Liver (tissue), 9 donors: ENCODE results near the gene PALLD. TPM values are rescaled to one million over a fixed set of nuclear protein-coding genes. Genes with fewer than 3 reads are reported as not detected.

ENCODE experiments used
- DNase-seq: peaks from one replicate; pipeline ENCODE4 v3.0.0-alpha.2; 2017; ENCODE audit warnings: low spot score
- H3K27ac ChIP-seq, 2 donors: one replicate each; pipeline ENCODE4 v1.7.0; 2013; ENCODE audit warnings: inconsistent platforms in 2 of 2, low read length in 2 of 2, control low read depth in 1 of 2, low read depth in 1 of 2, mild to moderate bottlenecking in 1 of 2
- H3K27me3 ChIP-seq, 4 donors: one replicate each; pipeline versions ENCODE4 v1.6.1 to v1.7.0; 2013; ENCODE audit warnings: low read length in 3 of 4, inconsistent platforms in 1 of 4, mild to moderate bottlenecking in 1 of 4, moderate library complexity in 1 of 4; ENCODE audit not compliant: control insufficient read depth in 4 of 4, insufficient read depth in 4 of 4
- H3K36me3 ChIP-seq, 4 donors: one replicate each; pipeline versions ENCODE4 v1.6.1 to v1.7.0; 2013; ENCODE audit warnings: low read length in 3 of 4, mild to moderate bottlenecking in 3 of 4, low read depth in 1 of 4, moderate library complexity in 1 of 4; ENCODE audit not compliant: control insufficient read depth in 4 of 4, insufficient read depth in 3 of 4
- H3K4me1 ChIP-seq, 4 donors: one replicate each; pipeline versions ENCODE4 v1.6.1 to v1.7.0; 2013; ENCODE audit warnings: low read length in 3 of 4, mild to moderate bottlenecking in 3 of 4, moderate library complexity in 1 of 4; ENCODE audit not compliant: control insufficient read depth in 4 of 4, insufficient read depth in 4 of 4
- H3K4me3 ChIP-seq, 3 donors: one replicate each; pipeline versions ENCODE4 v1.6.1 to v1.7.0; 2013; ENCODE audit warnings: low read length in 3 of 3, control low read depth in 1 of 3, low read depth in 1 of 3, mild to moderate bottlenecking in 1 of 3
- H3K9ac ChIP-seq, 2 donors: one replicate each; pipeline ENCODE4 v1.7.0; 2013; ENCODE audit warnings: low read length in 2 of 2, mild to moderate bottlenecking in 2 of 2, moderate library complexity in 2 of 2, control low read depth in 1 of 2, low read depth in 1 of 2
- H3K9me3 ChIP-seq, 4 donors: one replicate each; pipeline versions ENCODE4 v1.6.1 to v1.7.0; 2013; ENCODE audit warnings: low read length in 3 of 4; ENCODE audit not compliant: control insufficient read depth in 4 of 4
- FOXA1 ChIP-seq: IDR thresholded peaks from 2 replicates; pipeline ENCODE4 v1.6.1; 2016; ENCODE audit warnings: antibody characterized with exemption
- HNF4A ChIP-seq, 2 donors: conservative IDR thresholded peaks; 2 replicates each; pipeline ENCODE4 v1.6.1; 2016; ENCODE audit warnings: antibody characterized with exemption in 2 of 2, mild to moderate bottlenecking in 2 of 2
- JUND ChIP-seq, 2 donors: IDR thresholded peaks; 2 replicates each; pipeline ENCODE4 v1.6.1; 2016; ENCODE audit warnings: antibody characterized with exemption in 2 of 2
- NR2F2 ChIP-seq: IDR thresholded peaks from 2 replicates; pipeline ENCODE4 v1.6.1; 2016; ENCODE audit warnings: antibody characterized with exemption
- RAD21 ChIP-seq, 2 donors: IDR thresholded peaks; 2 replicates each; pipeline ENCODE4 v1.6.1; 2016; ENCODE audit warnings: antibody characterized with exemption in 2 of 2, mild to moderate bottlenecking in 2 of 2
- YY1 ChIP-seq: IDR thresholded peaks from 2 replicates; pipeline ENCODE4 v1.6.1; 2016; ENCODE audit warnings: antibody characterized with exemption, mild to moderate bottlenecking
- WGBS: extraction: QIAGEN DNeasy Blood & Tissue Kit; methylation state at CpG from one replicate; pipeline ENCODE4 v1.1.7; 2013; 5-methylcytosine and 5-hydroxymethylcytosine counted together
- polyA plus RNA-seq, 2 donors: library from polyadenylated mRNA; stranded (reverse) in 1 of 2; unstranded in 1 of 2; fragments of 200-250 nt in 1 of 2; fragments of >200 nt in 1 of 2; fragmentation: Nextera tagmentation in 1 of 2; extraction: Ambion mirVana in 1 of 2; gene quantifications; one replicate each; pipeline versions ENCODE4 v1.2.1 to v1.2.3, GENCODE V29; 2013 to 2015
- total RNA-seq, 2 donors: library from RNA; depleted of rRNA; stranded (reverse); fragments of >200 nt; gene quantifications; one replicate each; pipeline ENCODE4 v1.2.3, GENCODE V29; 2014
- TF ChIP-seq, protein P1 (sequence below): IDR thresholded peaks from 2 replicates; pipeline ENCODE4 v1.6.1; 2016; ENCODE audit warnings: antibody characterized with exemption
- TF ChIP-seq, protein P2 (sequence below): IDR thresholded peaks from 2 replicates; pipeline ENCODE4 v1.6.1; 2016; ENCODE audit warnings: antibody characterized with exemption
- TF ChIP-seq, protein P3 (sequence below): fragments of 150-350 bp; IDR thresholded peaks from 2 replicates; pipeline ENCODE4 v1.5.1; 2017; ENCODE audit warnings: improper control_type of control experiment, low read depth, low read length; ENCODE audit not compliant: missing input control
- TF ChIP-seq, protein P4 (sequence below): IDR thresholded peaks from 2 replicates; pipeline ENCODE4 v1.6.1; 2016; ENCODE audit warnings: antibody characterized with exemption
- donor health status: healthy.
- donor health status: healthy.
- donor health status: healthy.
- donor health status: healthy.
- donor health status: healthy.

PALLD gene
- total and polyA plus RNA-seq, 4 donors = 9.0 to 26.3 (median 14.7) TPM

DNA sequence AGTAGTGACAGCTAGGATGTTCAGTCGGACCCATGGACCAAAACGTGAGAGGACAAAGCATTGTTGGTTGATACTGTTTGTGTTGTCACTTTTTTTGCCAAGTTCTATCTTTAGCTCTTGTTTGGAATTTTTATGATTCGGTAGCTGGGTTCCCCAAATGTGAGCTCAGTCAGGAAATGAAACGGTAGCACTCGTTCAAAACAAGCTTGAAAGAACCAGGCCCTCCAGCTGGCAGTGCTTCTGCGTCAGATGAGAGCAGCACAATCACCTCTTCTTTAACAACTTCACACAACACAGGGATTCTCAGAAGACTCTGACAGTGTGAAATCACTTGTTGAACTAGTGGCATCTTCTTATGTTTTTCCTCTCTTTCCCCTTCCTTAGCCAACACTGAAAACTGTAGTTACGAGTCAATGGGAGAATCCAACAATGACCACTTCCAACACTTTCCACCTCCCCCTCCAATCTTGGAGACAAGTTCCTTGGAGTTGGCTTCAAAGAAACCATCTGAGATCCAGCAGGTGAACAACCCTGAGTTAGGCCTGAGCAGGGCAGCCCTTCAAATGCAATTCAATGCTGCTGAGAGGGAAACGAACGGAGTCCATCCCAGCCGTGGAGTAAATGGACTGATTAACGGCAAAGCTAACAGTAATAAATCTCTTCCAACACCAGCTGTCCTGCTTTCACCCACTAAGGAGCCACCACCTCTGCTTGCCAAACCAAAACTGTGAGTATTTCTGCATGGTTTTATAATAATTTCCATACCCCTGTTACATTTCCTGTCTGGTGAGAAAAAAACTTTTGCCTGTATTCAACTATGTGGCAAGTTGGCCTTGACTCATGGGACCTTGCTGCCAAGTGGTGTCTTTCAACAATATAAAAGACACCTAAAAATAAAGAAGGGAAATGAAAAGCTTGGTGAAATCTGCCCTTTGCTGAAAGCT, 214.6 kb downstream of the PALLD start:
- Histone ChIP-seq H3K4me1 (peaks cover 0 to 4% (median 0%) of the 10 kb centered on the region in 4 donors), H3K4me3 (no peak overlapping the region), H3K9ac (no peak overlapping the region), H3K36me3 (no peaks in the 10 kb centered on the region), H3K9me3 (no peaks in the 10 kb centered on the region), H3K27ac (no peak overlapping the region), H3K27me3 (no peaks in the 10 kb centered on the region)
- WGBS = 68% methylated on average over 11 of the region's 11 CpGs
- no peak for DNase-seq
- TF ChIP-seq, protein P1, sequence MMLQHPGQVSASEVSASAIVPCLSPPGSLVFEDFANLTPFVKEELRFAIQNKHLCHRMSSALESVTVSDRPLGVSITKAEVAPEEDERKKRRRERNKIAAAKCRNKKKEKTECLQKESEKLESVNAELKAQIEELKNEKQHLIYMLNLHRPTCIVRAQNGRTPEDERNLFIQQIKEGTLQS = no peak

DNA sequence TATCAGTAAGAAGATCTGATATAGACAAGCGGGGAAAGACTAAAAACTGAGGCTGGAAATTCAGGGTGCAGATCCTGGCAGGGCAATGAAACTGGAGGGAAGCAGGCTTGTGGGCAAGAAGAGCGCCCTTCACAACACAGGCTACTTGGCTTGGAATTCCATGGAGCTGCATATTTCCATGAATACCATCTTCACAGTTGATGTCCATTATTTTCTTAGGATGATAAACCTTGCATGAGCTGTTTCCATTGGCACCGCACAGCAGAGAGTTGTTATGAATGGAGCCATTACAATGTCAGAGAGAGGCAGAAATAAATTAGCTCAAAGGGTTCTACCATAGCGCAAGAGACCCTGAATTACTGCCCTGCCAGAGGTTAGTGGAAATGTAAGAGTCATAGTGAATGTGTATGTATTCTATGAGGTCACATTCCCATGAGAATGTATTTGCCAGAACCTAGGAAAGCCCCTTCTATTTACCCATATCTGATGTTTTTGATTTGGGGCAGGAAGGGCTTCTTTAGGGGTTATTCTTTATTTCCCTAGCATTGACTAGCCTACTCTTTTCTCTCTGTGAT, 215.6 kb downstream of the PALLD start:
- no peak for DNase-seq
- Histone ChIP-seq H3K4me3 (no peak overlapping the region), H3K27me3 (no peaks in the 10 kb centered on the region), H3K9ac (no peak overlapping the region), H3K9me3 (no peaks in the 10 kb centered on the region), H3K27ac (no peak overlapping the region), H3K4me1 (peaks cover 0 to 4% (median 0%) of the 10 kb centered on the region in 4 donors), H3K36me3 (no peaks in the 10 kb centered on the region)
- TF ChIP-seq, protein P2, sequence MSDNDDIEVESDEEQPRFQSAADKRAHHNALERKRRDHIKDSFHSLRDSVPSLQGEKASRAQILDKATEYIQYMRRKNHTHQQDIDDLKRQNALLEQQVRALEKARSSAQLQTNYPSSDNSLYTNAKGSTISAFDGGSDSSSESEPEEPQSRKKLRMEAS = no peak
- no peak for TF ChIP-seq FOXA1
- TF ChIP-seq, protein P3, sequence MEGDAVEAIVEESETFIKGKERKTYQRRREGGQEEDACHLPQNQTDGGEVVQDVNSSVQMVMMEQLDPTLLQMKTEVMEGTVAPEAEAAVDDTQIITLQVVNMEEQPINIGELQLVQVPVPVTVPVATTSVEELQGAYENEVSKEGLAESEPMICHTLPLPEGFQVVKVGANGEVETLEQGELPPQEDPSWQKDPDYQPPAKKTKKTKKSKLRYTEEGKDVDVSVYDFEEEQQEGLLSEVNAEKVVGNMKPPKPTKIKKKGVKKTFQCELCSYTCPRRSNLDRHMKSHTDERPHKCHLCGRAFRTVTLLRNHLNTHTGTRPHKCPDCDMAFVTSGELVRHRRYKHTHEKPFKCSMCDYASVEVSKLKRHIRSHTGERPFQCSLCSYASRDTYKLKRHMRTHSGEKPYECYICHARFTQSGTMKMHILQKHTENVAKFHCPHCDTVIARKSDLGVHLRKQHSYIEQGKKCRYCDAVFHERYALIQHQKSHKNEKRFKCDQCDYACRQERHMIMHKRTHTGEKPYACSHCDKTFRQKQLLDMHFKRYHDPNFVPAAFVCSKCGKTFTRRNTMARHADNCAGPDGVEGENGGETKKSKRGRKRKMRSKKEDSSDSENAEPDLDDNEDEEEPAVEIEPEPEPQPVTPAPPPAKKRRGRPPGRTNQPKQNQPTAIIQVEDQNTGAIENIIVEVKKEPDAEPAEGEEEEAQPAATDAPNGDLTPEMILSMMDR = no peak
- no peak for TF ChIP-seq NR2F2
- TF ChIP-seq RAD21 (IDR thresholded peaks at IDR 0.05) = no peak
- no peak for TF ChIP-seq HNF4A (conservative IDR thresholded peaks at IDR 0.05)
- TF ChIP-seq, protein P4, sequence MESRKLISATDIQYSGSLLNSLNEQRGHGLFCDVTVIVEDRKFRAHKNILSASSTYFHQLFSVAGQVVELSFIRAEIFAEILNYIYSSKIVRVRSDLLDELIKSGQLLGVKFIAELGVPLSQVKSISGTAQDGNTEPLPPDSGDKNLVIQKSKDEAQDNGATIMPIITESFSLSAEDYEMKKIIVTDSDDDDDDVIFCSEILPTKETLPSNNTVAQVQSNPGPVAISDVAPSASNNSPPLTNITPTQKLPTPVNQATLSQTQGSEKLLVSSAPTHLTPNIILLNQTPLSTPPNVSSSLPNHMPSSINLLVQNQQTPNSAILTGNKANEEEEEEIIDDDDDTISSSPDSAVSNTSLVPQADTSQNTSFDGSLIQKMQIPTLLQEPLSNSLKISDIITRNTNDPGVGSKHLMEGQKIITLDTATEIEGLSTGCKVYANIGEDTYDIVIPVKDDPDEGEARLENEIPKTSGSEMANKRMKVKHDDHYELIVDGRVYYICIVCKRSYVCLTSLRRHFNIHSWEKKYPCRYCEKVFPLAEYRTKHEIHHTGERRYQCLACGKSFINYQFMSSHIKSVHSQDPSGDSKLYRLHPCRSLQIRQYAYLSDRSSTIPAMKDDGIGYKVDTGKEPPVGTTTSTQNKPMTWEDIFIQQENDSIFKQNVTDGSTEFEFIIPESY = no peak
- no peak for TF ChIP-seq YY1
- 97% methylated on average over 4 of the region's 4 CpGs for WGBS

DNA sequence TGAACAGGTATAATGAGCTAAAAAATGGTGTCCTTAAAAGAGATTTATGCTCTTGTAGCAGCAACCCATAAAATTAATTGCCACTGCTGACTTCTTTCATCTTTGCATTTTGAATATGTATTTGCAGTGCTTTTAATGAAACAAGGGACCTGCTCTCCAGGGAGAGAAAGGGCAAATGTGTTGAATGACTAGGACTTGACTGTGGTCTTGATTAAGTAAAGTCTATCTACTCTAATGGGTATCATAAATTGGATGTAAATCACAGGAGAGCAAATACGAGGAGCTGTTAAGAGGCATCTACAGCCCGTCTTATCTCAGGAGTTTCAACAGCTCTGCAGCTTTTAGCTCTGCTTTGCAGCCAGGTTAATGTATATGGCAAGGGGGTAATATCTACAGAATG, 216.4 kb downstream of the PALLD start:
- Histone ChIP-seq H3K27me3 (no peaks in the 10 kb centered on the region), H3K36me3 (no peaks in the 10 kb centered on the region), H3K9me3 (no peaks in the 10 kb centered on the region), H3K9ac (no peak overlapping the region), H3K4me1 (peaks cover 0 to 4% (median 1%) of the 10 kb centered on the region in 4 donors), H3K4me3 (no peak overlapping the region), H3K27ac (no peak overlapping the region)
- TF ChIP-seq, protein P4 = no peak
- no peak for TF ChIP-seq JUND (IDR thresholded peaks at IDR 0.05)
- no peak for DNase-seq
- 88% methylated on average over 2 of the region's 2 CpGs for WGBS
